Mononuclear cell (primary cell): ENCODE measurements around the gene DDX49. TPM values are rescaled to one million over a fixed set of nuclear protein-coding genes. Genes with fewer than 3 reads are reported as not detected.
"Not testable (repeated sequence)": the region's sequence is repeated elsewhere in the genome, so short reads cannot be mapped to it uniquely, and the experiment has no call there.

Experiments
- H3K27me3 ChIP-seq: 2 replicates; pipeline ENCODE4 v1.6.0; 2011; ENCODE audit warnings: low read length, control low read depth; ENCODE audit not compliant: insufficient read depth
- H3K4me1 ChIP-seq: 2 replicates; pipeline ENCODE4 v1.5.1; 2011; ENCODE audit warnings: mild to moderate bottlenecking, low read length, control low read depth; ENCODE audit not compliant: insufficient read depth
- H3K4me3 ChIP-seq: 2 replicates; pipeline ENCODE4 v1.5.1; 2011; ENCODE audit warnings: mild to moderate bottlenecking, low read length, moderate library complexity
- H3K9me3 ChIP-seq: 2 replicates; pipeline ENCODE4 v1.5.1; 2011; ENCODE audit warnings: low read depth, mild to moderate bottlenecking, control low read depth, low read length
- total RNA-seq: library from RNA; depleted of rRNA; stranded (reverse); fragments of >200 nt; gene quantifications from one replicate; pipeline ENCODE4 v1.2.3, GENCODE V29; 2012

The DDX49 gene
- total RNA-seq, 1 donor: 27.5 TPM

GRCh38 chr19:18917593-18917992 lies 1.9 kb upstream of the DDX49 start:
- peaks cover 30% of the 10 kb centered on the region for H3K4me1 ChIP-seq
- not testable (repeated sequence) for H3K9me3 ChIP-seq, H3K4me3 ChIP-seq, H3K27me3 ChIP-seq

GRCh38 chr19:18919900-18920214 lies 342 bp downstream of the DDX49 start:
- H3K27me3 ChIP-seq: no peaks in the 10 kb centered on the region
- H3K4me3 ChIP-seq: peak overlapping the region; percentile 78
- no peaks in the 10 kb centered on the region for H3K9me3 ChIP-seq
- H3K4me1 ChIP-seq: peaks cover 30% of the 10 kb centered on the region

GRCh38 chr19:18920400-18920799 lies 885 bp downstream of the DDX49 start:
- Histone ChIP-seq H3K4me1 (peaks cover 30% of the 10 kb centered on the region), H3K27me3 (no peaks in the 10 kb centered on the region), H3K4me3 (peak overlapping the region; percentile 78), H3K9me3 (no peaks in the 10 kb centered on the region)

GRCh38 chr19:18921593-18921992 lies 2.1 kb downstream of the DDX49 start:
- peaks cover 30% of the 10 kb centered on the region for H3K4me1 ChIP-seq
- no peaks in the 10 kb centered on the region for H3K9me3 ChIP-seq
- H3K27me3 ChIP-seq: no peaks in the 10 kb centered on the region
- no peak overlapping the region for H3K4me3 ChIP-seq

- no peaks in the 10 kb centered on the region for H3K27me3 ChIP-seq
- no peak overlapping the region for H3K4me3 ChIP-seq
- no peaks in the 10 kb centered on the region for H3K9me3 ChIP-seq
- peaks cover 28% of the 10 kb centered on the region for H3K4me1 ChIP-seq
Observed at GRCh38 chr19:18922228-18922985, 2.9 kb downstream of the DDX49 start.

- H3K27me3 ChIP-seq: no peaks in the 10 kb centered on the region
- H3K9me3 ChIP-seq: no peaks in the 10 kb centered on the region
- H3K4me3 ChIP-seq: no peak overlapping the region
- H3K4me1 ChIP-seq: peaks cover 14% of the 10 kb centered on the region
Observed at GRCh38 chr19:18924684-18925213, 5.2 kb downstream of the DDX49 start.

GRCh38 chr19:18928018-18928805 lies 8.7 kb downstream of the DDX49 start:
- Histone ChIP-seq H3K4me3 (no peak overlapping the region), H3K9me3 (no peaks in the 10 kb centered on the region), H3K27me3 (no peaks in the 10 kb centered on the region), H3K4me1 (peaks cover 8% of the 10 kb centered on the region)

- peaks cover 10% of the 10 kb centered on the region for H3K4me1 ChIP-seq
- H3K4me3 ChIP-seq: no peak overlapping the region
- no peaks in the 10 kb centered on the region for H3K27me3 ChIP-seq
- H3K9me3 ChIP-seq: no peaks in the 10 kb centered on the region
Observed at GRCh38 chr19:18929311-18929710, 9.8 kb downstream of the DDX49 start.

- H3K4me1 ChIP-seq: peaks cover 10% of the 10 kb centered on the region
- no peaks in the 10 kb centered on the region for H3K9me3 ChIP-seq
- H3K27me3 ChIP-seq: no peaks in the 10 kb centered on the region
- no peak overlapping the region for H3K4me3 ChIP-seq
Observed at GRCh38 chr19:18931316-18932162, 12.0 kb downstream of the DDX49 start.

GRCh38 chr19:18932216-18932841 lies 12.8 kb downstream of the DDX49 start:
- Histone ChIP-seq H3K4me1 (peaks cover 10% of the 10 kb centered on the region), H3K4me3 (no peak overlapping the region), H3K27me3 (no peaks in the 10 kb centered on the region), H3K9me3 (no peaks in the 10 kb centered on the region)

- H3K4me1 ChIP-seq: peaks cover 10% of the 10 kb centered on the region
- no peaks in the 10 kb centered on the region for H3K9me3 ChIP-seq
- no peaks in the 10 kb centered on the region for H3K27me3 ChIP-seq
- H3K4me3 ChIP-seq: no peak overlapping the region
Observed at GRCh38 chr19:18933297-18933696, 13.8 kb downstream of the DDX49 start.

GRCh38 chr19:18939163-18939562 lies 19.6 kb downstream of the DDX49 start:
- Histone ChIP-seq H3K4me3 (no peak overlapping the region), H3K4me1 (peaks cover 20% of the 10 kb centered on the region), H3K9me3 (no peaks in the 10 kb centered on the region), H3K27me3 (no peaks in the 10 kb centered on the region)

GRCh38 chr19:18939922-18940768 lies 20.6 kb downstream of the DDX49 start:
- Histone ChIP-seq H3K4me1 (peaks cover 20% of the 10 kb centered on the region), H3K27me3 (no peaks in the 10 kb centered on the region), H3K4me3 (peak overlapping the region; percentile 49), H3K9me3 (no peaks in the 10 kb centered on the region)
